Activated CD4-positive, alpha-beta T cell treated with anti-CD3 and anti-CD28 coated beads for 48 hours (primary cell): ENCODE measurements around the gene NUDCD2.
"Not testable (repeated sequence)": the region's sequence is repeated elsewhere in the genome, so short reads cannot be mapped to it uniquely, and the experiment has no call there.

Experiments used
- DNase-seq: peaks from one replicate; pipeline ENCODE4 v3.0.0-alpha.2; 2020

Gene NUDCD2

DNA sequence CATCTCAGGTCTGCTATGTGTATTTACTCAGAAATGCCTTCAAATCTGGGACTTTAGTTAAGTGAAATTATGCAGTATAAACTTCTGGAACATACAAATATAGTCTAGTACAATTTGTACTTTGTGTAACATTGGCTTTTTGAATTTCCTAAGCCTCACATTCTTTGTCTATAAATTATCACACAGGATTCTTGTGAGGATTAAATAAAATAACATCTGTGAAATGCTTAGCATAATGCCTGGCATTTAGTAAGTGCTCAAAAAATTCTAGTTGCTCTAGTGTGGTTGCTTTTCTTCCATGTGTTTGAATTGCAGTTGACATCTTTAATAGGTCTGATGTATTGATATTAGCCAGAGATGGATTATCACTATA is 3.1 kb upstream of the NUDCD2 start:
- no peak for DNase-seq

DNA sequence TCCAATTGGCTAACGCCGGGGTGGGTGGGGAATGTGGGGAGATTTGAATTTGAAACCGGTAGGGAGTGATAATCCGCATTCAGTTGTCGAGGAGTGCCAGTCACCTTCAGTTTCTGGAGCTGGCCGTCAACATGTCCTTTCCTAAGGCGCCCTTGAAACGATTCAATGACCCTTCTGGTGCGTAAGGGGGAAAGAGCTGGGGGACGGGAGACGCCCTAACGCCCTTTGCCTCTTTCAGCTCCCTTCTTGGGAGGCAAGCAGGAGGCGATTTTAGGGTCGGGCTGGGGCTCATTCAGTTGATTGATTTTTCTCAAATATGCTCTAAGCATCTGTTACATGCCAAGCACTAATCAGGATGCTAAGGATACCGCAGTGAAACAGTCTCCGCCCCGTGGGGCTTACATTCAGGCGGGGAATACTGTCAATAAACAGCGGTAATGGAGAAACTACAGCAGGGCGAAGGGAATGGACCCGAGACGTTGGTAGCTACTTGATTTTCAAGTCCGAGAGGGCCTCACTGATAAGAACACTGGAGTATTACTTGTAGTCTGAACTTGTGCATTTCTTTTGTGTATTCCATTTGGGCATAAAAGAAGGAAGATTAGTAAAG is 765 bp upstream of the NUDCD2 start, which contains the start of gene HMMR:
Gene HMMR (plus strand): TSS at position 71 of the 610 bp plus-strand sequence. CDS start 61 bp downstream, at position 132.
- no peak for DNase-seq

DNA sequence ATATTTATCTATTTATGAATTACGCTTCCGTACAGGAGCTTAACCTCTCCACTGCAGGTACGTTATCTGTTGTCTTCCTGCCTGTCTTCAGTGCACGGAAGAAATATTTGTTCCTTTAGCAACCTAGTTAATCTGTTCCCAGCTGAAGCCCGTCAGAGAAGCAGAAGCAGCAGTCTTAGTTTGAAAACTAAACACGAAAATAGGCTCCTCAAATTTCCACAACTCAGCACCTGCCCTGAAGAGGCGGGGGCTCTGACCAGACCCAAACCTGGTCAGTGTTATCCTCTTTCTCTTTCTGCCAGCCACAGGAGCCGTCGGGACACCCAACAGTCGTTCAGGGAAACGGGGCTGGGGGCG is 462 bp downstream of the NUDCD2 start:
- no peak for DNase-seq

DNA sequence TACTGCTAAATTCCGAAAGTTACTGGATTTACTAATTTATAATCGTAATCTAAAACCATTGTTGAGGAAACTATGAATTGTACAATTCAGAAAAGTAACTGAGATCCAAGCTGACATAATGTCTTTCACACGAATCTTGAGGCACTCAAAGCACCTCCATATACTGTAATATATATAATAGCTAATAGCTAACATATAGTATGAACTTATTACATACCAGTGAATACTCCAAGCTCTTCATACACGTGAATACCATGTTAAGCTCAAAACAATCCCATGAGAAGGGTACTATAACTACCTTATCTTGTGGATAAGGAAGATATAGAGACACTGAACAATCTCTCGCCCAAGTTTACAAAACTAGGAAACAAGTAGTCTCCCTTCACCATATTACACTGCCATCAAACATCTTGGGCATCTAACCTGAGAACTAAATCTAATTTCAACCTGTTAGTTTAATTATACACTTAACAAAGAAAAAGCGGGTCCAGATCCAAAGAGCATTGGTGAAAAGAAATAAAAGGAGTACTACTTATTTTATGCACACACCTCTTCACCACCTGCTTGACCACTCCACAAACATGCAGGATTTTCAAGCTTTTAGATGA is 1.0 kb downstream of the NUDCD2 start:
- no peak for DNase-seq

GRCh38 chr5:163456840-163457239 is 3.1 kb downstream of the NUDCD2 start:
- no peak for DNase-seq

DNA sequence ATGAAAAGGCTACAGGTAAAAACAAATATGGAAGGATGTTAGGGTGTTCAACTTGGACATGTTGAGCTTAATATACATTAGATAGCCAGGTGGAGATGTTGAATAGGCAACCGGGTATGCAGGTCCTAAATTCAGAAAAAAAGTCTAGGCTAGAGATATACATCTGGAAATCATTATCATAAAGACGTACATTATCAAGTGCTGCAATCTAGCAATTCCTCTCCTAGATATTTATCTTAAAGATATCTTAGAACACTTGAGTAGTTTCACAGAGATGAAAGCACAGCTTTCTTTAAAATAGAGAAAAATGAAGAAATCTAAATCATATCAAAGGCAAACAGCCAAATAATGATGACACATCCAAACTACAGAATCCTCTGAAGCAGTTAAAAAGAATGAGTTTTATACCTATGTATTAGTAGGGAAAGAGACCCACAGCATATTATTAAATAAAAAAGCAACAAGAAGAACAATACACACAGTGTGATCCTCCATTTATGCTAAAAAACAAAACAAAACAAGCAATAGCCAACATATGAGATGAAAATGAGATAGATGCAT is 3.8 kb downstream of the NUDCD2 start:
- no peak for DNase-seq

DNA sequence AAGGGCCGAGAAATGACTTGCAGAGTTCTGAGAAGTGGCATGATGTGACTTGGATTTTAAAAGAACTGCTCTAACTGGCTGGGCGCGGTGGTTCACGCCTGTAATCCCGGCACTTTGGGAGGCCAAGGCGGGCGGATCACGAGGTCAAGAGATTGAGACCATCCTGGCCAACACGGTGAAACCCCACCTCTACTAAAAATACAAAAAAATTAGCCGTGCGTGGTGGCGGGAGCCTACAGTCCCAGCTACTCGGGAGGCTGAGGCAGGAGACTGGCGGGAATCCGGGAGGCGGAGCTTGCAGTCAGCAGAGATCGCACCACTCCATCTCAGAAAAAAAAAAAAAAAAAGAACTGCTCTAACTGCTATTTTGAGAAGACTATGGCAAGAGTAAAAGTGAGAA is 4.5 kb downstream of the NUDCD2 start:
- DNase-seq: not testable (repeated sequence)

GRCh38 chr5:163453705-163454104 is 6.2 kb downstream of the NUDCD2 start:
- no peak for DNase-seq

GRCh38 chr5:163451489-163451888 is 8.4 kb downstream of the NUDCD2 start:
- no peak for DNase-seq

DNA sequence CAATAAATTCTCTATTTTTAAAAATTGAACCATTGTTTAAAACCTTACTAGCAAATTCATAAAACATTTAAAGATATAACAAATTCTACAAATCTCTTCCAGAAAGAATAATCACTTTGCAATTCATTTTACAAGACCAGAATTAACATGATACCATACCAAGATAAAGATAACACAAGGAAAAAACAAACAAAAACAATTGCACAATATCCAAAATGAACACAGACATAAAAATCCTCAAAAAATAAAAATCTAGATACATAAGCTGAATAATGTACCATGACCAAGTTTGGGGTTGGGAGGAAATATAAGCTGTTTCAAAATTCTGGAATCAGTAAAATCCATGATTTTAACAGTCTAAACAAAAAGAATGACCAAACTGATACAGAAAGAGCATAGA is 11.4 kb downstream of the NUDCD2 start:
- DNase-seq: no peak

GRCh38 chr5:163447875-163448274 is 12.0 kb downstream of the NUDCD2 start:
- no peak for DNase-seq

DNA sequence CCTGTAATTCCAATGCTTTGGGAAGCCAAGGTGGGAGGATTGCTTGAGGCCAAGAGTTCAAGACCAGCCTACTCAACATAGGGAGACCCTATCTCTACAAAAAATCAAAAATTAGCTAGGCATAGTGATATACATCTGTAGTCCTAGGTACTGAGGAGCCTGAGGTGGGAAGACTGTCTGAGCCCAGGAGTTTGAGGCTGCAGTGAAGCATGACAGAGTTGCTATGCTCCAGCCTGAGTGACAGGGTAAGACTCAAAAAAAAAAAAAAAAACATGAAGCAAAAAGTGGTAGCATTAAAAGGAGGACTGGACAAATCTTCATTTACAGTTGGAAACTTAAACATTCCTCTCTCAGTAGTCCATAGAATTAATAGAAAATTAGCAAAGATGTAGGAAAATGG is 12.7 kb downstream of the NUDCD2 start:
- DNase-seq: no peak

DNA sequence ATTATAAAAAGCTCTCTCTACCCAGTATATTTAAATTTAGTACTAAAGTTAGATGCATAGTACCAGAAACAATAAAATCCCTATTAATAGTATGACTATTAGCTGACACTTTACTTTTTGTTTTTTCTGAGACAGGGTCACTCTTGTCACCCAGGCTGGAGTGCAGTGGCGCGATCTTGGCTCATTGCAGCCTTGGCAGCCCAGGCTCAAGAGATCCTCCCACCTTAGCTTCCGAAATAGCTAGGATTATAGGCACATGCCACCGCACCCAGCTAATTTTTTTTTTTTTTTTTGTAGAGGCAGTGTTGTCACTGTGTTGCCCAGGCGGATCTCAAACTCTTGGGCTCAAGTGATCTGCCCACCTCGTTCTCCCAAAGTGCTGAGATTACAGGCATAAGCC is 14.6 kb downstream of the NUDCD2 start:
- DNase-seq: no peak

DNA sequence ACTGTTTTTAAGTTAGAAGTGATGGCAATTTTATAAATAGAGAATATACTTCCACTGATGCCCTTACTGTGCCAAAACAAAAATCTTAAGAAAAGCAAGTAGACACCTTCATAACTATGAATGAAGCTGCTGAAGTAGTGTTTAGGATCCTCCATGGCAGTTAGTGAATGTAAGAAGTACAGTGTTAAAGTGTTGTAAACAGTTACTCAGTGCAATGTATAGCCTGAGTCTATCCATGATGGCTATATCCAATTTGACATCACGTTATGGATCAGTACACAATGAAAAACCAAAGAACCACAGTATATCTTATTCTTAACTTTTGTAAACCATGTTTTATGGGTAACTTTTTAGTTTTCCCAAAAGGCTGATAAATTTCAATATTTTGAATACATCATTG is 15.4 kb downstream of the NUDCD2 start:
- DNase-seq: no peak

DNA sequence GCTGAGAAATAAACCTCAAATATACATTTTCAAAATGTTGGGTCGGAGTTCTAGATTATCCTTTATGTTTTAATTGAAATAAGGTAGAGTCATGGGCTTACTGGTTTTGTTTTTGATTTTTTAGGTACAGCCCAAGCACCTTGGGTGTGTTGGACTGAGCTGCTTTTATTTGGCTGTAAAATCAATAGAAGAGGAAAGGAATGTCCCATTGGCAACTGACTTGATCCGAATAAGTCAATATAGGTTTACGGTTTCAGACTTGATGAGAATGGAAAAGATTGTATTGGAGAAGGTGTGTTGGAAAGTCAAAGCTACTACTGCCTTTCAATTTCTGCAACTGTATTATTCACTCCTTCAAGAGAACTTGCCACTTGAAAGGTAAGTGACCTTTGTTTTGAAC is 18.9 kb downstream of the NUDCD2 start:
- no peak for DNase-seq

DNA sequence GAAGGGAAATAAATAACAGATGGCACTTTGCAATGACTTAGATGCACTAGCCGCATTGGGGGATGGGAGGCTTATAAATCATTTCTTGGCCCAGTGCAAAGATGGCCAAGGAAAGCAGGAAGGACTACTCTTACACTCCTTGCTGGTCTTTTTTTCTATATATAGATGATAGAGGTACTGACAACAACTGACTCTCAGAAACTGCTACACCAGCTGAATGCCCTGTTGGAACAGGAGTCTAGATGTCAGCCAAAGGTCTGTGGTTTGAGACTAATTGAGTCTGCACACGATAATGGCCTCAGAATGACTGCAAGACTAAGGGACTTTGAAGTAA is 20.8 kb downstream of the NUDCD2 start:
- no peak for DNase-seq

GRCh38 chr5:163437309-163438182 is 22.4 kb downstream of the NUDCD2 start, which contains the start of gene CCNG1:
Gene CCNG1 (plus strand): TSS chr5:163437595. CDS start chr5:163439257, 1,662 bp downstream.
- DNase-seq: peak; percentile 92

GRCh38 chr5:163437011-163437308 is 22.9 kb downstream of the NUDCD2 start:
- no peak for DNase-seq

DNA sequence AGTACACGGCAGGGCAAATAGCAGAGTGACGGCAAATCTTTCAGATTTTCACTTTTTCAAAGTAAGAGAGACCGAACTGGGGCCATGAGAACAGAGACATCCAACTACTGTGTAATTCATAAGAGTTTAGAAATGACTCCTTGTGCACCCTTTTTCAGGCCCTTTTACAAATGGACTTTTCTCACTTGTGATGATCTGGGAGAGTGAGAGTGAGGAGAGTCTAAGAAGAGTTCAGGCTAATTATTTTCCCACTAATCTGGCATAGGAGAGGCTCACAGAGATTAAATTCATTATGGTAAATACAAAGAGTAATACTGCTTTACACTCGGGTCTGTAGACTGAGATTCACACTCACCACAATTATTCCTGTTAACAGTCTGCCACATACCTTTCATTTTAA is 23.4 kb downstream of the NUDCD2 start:
- DNase-seq: no peak

DNA sequence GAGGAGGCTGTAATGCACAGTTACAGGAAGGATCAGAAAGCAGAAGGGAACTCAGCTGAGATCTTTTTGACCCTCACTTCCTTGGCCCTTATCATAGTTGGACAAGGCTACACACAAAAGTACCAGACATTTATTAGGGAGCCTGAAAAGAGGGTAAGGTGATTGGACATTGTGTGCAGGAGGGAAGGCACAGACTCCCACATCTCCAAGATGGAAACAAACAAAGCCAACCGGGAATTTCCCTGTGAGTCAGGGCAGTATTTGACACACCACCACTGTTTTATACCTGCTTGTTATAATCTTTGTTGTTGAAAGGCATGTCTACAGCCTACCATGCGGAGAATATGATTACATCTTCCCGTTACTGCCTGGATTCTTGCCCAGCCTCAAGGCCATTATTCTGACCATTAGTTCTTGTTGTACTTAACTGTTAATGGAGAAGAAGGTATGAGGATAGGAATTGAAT is 25.5 kb downstream of the NUDCD2 start:
- peak; percentile 36 for DNase-seq

DNA sequence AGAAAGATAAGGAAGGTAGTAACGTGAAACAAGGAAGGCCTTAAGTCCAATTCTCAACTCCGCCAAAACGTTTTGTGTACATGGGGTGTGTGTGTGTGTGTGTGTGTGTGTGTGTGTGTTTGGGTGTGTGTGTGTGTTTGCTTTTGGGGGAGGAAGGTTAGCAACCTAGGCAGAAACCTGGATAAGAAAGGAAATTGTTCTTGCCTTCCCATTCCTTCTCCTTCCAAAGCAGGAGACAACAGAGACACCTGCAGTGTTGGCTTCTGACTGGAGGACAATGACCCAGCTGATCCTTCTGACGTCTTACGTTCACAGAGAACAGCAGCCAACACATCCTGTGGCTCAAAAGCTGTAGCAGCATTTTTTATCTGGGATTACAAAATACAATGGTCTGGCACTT is 26.6 kb downstream of the NUDCD2 start:
- DNase-seq: no peak

GRCh38 chr5:163432544-163432943 is 27.4 kb downstream of the NUDCD2 start:
- DNase-seq: no peak

DNA sequence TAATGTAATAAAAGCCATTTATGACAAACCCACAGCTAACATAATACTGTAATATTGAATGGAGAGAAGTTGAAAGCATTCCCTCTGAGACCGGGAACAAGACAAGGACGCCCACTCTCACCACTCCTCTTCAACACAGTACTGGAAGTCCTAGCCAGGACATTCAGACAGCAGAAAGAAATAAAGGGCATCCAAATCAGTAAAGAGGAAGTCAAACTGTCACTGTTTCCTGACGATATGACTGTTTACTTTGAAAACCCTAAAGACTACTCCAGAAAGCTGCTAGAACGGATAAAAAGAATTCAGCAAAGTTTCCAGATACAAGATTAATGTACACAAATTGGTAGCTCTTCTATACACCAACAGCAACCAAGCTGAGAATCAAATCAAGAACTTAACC is 33.8 kb downstream of the NUDCD2 start:
- not testable (repeated sequence) for DNase-seq

GRCh38 chr5:163424836-163425235 is 35.1 kb downstream of the NUDCD2 start:
- DNase-seq: no peak
